ENCODE results near the gene PLXNA2.

DNA sequence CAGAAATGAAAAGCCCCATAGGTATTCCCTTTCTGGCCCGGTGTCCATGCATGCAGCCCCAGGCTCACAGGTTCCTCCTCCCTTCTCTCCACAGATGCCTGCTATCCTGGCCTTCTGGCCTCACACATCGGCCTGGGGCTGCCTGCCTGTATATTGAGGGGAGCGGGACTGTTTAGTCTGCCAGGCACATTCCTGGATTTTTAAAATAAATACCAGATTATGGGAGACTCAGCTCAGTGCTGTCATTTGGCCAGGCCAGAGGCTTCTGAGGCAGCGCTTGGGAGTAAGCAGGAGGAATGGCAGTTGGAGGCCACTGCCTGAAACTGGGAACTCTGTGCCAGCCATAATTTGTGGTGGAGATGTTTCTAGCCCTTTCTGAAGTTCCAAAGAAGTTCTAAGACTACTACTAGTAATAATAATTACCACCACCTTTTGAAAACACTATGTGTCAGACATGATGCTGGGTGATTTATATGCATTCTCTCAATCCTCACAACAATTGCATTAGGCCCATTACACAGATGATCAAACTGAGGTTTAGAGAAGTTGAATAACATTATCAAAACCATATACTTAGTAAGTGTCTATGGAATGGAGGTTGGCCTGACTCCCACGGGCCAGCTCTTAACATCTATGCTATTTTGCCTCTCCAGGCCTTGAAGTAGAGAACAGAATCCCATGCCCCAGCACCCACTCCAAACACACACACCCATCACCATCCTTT lies 107.6 kb downstream of the PLXNA2 start:
- TF ChIP-seq, protein P1, sequence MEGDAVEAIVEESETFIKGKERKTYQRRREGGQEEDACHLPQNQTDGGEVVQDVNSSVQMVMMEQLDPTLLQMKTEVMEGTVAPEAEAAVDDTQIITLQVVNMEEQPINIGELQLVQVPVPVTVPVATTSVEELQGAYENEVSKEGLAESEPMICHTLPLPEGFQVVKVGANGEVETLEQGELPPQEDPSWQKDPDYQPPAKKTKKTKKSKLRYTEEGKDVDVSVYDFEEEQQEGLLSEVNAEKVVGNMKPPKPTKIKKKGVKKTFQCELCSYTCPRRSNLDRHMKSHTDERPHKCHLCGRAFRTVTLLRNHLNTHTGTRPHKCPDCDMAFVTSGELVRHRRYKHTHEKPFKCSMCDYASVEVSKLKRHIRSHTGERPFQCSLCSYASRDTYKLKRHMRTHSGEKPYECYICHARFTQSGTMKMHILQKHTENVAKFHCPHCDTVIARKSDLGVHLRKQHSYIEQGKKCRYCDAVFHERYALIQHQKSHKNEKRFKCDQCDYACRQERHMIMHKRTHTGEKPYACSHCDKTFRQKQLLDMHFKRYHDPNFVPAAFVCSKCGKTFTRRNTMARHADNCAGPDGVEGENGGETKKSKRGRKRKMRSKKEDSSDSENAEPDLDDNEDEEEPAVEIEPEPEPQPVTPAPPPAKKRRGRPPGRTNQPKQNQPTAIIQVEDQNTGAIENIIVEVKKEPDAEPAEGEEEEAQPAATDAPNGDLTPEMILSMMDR (IDR thresholded peaks at IDR 0.05): no peak
- TF ChIP-seq POLR2A (IDR thresholded peaks at IDR 0.05): no peak
